Mesendoderm (in vitro differentiated cells): ENCODE data around the gene FPR3.

Experiments used
- DNase-seq: peaks from one replicate; pipeline ENCODE4 v3.0.0; 2013
- H2AK5ac ChIP-seq: 2 replicates; pipeline ENCODE4 v1.6.1; 2013; ENCODE audit warnings: low read length, inconsistent platforms
- H2BK120ac ChIP-seq: 2 replicates; pipeline ENCODE4 v1.6.1; 2013; ENCODE audit warnings: low read depth, mild to moderate bottlenecking, low read length, moderate library complexity, mixed read lengths
- H2BK15ac ChIP-seq: replicated peaks from 2 replicates; pipeline ENCODE4 v1.6.1; 2013; ENCODE audit warnings: low read depth, mild to moderate bottlenecking, moderate library complexity
- H2BK5ac ChIP-seq: 2 replicates; pipeline ENCODE4 v1.6.1; 2013; ENCODE audit warnings: low read length, inconsistent platforms
- H3K18ac ChIP-seq: 2 replicates; pipeline ENCODE4 v1.6.1; 2013; ENCODE audit warnings: mild to moderate bottlenecking, low read length, mixed read lengths
- H3K23ac ChIP-seq: one replicate; pipeline ENCODE4 v1.6.1; 2013; ENCODE audit warnings: low read length
- H3K27ac ChIP-seq: 2 replicates; pipeline ENCODE4 v1.5.1; 2013; ENCODE audit warnings: low read depth, mild to moderate bottlenecking, inconsistent platforms, low read length, moderate library complexity
- H3K27me3 ChIP-seq: 2 replicates; pipeline ENCODE4 v1.6.1; 2013; ENCODE audit warnings: low read length, control low read depth, mild to moderate bottlenecking, inconsistent platforms; ENCODE audit not compliant: insufficient read depth, poor library complexity
- H3K36me3 ChIP-seq: 2 replicates; pipeline ENCODE4 v1.6.1; 2013; ENCODE audit warnings: low read length, inconsistent platforms; ENCODE audit not compliant: control insufficient read depth, insufficient read depth
- H3K4ac ChIP-seq: one replicate; pipeline ENCODE4 v1.6.1; 2013; ENCODE audit warnings: low read depth, mild to moderate bottlenecking, low read length, moderate library complexity
- H3K4me1 ChIP-seq: 2 replicates; pipeline ENCODE4 v1.6.1; 2013; ENCODE audit warnings: low read depth, low read length, inconsistent platforms; ENCODE audit not compliant: control insufficient read depth
- H3K4me2 ChIP-seq: 2 replicates; pipeline ENCODE4 v1.6.1; 2013; ENCODE audit warnings: low read length
- H3K4me3 ChIP-seq: 2 replicates; pipeline ENCODE4 v1.5.1; 2013; ENCODE audit warnings: mild to moderate bottlenecking, low read length
- H3K56ac ChIP-seq: one replicate; pipeline ENCODE4 v1.6.1; 2013; ENCODE audit warnings: low read length
- H3K79me1 ChIP-seq: 2 replicates; pipeline ENCODE4 v1.6.1; 2013; ENCODE audit warnings: low read length, inconsistent platforms
- H3K79me2 ChIP-seq: 2 replicates; pipeline ENCODE4 v1.6.1; 2013; ENCODE audit warnings: mild to moderate bottlenecking, low read length; ENCODE audit not compliant: control insufficient read depth, insufficient read depth
- H3K9ac ChIP-seq: 2 replicates; pipeline ENCODE4 v1.6.1; 2013; ENCODE audit warnings: low read length, inconsistent platforms
- H4K5ac ChIP-seq: one replicate; pipeline ENCODE4 v1.6.1; 2013; ENCODE audit warnings: low read length
- H4K8ac ChIP-seq: one replicate; pipeline ENCODE4 v1.6.1; 2013; ENCODE audit warnings: low read depth, mild to moderate bottlenecking, control low read depth, low read length, moderate library complexity
- WGBS: extraction: QIAGEN DNeasy Blood & Tissue Kit; methylation state at CpG from one replicate; pipeline ENCODE4 v1.1.7; 2013; ENCODE audit warnings: low lambda C conversion rate, missing lambda C conversion rate; ENCODE audit not compliant: insufficient coverage; ENCODE audit errors: extremely low coverage; 5-methylcytosine and 5-hydroxymethylcytosine counted together

The FPR3 gene

GRCh38 chr19:51754109-51754508 is 40.8 kb upstream of the FPR3 start:
- Histone ChIP-seq H2AK5ac (no peak overlapping the region), H3K4me1 (no peaks in the 10 kb centered on the region), H4K8ac (no peak overlapping the region), H3K27ac (no peak overlapping the region), H3K4me2 (no peak overlapping the region), H3K9ac (no peak overlapping the region), H2BK5ac (no peak overlapping the region), H3K79me1 (no peaks in the 10 kb centered on the region), H3K36me3 (no peaks in the 10 kb centered on the region), H4K5ac (no peak overlapping the region), H3K23ac (no peak overlapping the region), H3K4ac (no peak overlapping the region), H3K79me2 (no peaks in the 10 kb centered on the region), H2BK15ac (no peak overlapping the region), H3K18ac (no peak overlapping the region), H3K56ac (no peak overlapping the region), H3K4me3 (no peak overlapping the region), H3K27me3 (no peaks in the 10 kb centered on the region), H2BK120ac (no peak overlapping the region)
- WGBS = no CpG with 5 or more reads among the region's 6 CpGs
- no peak for DNase-seq

DNA sequence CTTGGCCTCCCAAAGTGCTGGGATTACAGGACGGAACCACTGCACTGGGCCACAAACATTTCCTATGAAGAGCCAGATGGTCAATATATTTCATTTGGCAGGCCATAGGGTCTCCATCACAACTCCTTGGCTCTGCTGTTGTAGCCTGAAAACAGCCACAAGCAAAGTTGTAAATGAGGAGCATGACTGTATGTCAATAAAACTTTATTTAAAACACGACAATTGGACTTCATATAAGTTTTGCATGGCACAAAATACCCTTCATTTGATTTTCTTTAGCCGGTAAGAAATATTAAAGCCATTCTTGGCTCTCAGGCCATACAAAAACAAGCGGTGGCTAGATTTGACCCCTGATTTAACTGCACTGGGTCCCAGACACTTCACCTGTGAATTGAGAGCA is 40.2 kb upstream of the FPR3 start:
- H3K4me3 ChIP-seq = no peak overlapping the region
- no peak overlapping the region for H3K27ac ChIP-seq
- H3K56ac ChIP-seq = no peak overlapping the region
- DNase-seq = no peak
- no peak overlapping the region for H3K9ac ChIP-seq
- H2BK120ac ChIP-seq = no peak overlapping the region
- H3K36me3 ChIP-seq = no peaks in the 10 kb centered on the region
- no peak overlapping the region for H2AK5ac ChIP-seq
- H3K18ac ChIP-seq = no peak overlapping the region
- no peak overlapping the region for H3K4ac ChIP-seq
- H4K8ac ChIP-seq = no peak overlapping the region
- H3K23ac ChIP-seq = no peak overlapping the region
- H3K79me2 ChIP-seq = no peaks in the 10 kb centered on the region
- H4K5ac ChIP-seq = no peak overlapping the region
- WGBS = no CpG with 5 or more reads among the region's 4 CpGs
- H3K4me1 ChIP-seq = no peaks in the 10 kb centered on the region
- H2BK5ac ChIP-seq = no peak overlapping the region
- no peak overlapping the region for H3K4me2 ChIP-seq
- H3K79me1 ChIP-seq = no peaks in the 10 kb centered on the region
- no peak overlapping the region for H2BK15ac ChIP-seq
- no peaks in the 10 kb centered on the region for H3K27me3 ChIP-seq

DNA sequence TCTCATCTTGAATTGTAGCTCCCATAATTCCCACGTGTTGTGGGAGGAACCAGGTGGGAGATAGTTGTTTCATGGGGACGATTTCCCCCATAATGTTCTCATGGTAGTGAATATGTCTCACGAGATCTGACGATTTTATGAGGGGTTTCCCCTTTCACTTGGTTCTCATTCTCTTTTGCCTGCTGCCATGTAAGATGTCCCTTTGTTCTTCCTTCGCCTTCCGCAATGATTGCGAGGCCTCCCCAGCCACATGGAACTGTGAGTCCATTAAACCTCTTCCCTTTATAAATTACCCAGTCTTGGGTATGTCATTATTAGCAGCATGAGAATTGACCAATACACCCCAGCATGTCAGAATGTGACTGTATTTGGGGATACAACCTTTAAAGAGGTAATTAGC is 39.4 kb upstream of the FPR3 start:
- no peak for DNase-seq
- no peak overlapping the region for H2BK15ac ChIP-seq
- no peak overlapping the region for H4K8ac ChIP-seq
- no peaks in the 10 kb centered on the region for H3K79me2 ChIP-seq
- H4K5ac ChIP-seq = no peak overlapping the region
- WGBS = no CpG with 5 or more reads among the region's 7 CpGs
- no peak overlapping the region for H3K4ac ChIP-seq
- H3K9ac ChIP-seq = no peak overlapping the region
- H3K27me3 ChIP-seq = no peaks in the 10 kb centered on the region
- H3K36me3 ChIP-seq = no peaks in the 10 kb centered on the region
- H3K4me2 ChIP-seq = no peak overlapping the region
- no peaks in the 10 kb centered on the region for H3K4me1 ChIP-seq
- H2BK5ac ChIP-seq = no peak overlapping the region
- H3K27ac ChIP-seq = no peak overlapping the region
- no peak overlapping the region for H3K18ac ChIP-seq
- no peak overlapping the region for H3K23ac ChIP-seq
- H2AK5ac ChIP-seq = no peak overlapping the region
- no peak overlapping the region for H3K4me3 ChIP-seq
- H2BK120ac ChIP-seq = no peak overlapping the region
- H3K79me1 ChIP-seq = no peaks in the 10 kb centered on the region
- no peak overlapping the region for H3K56ac ChIP-seq

DNA sequence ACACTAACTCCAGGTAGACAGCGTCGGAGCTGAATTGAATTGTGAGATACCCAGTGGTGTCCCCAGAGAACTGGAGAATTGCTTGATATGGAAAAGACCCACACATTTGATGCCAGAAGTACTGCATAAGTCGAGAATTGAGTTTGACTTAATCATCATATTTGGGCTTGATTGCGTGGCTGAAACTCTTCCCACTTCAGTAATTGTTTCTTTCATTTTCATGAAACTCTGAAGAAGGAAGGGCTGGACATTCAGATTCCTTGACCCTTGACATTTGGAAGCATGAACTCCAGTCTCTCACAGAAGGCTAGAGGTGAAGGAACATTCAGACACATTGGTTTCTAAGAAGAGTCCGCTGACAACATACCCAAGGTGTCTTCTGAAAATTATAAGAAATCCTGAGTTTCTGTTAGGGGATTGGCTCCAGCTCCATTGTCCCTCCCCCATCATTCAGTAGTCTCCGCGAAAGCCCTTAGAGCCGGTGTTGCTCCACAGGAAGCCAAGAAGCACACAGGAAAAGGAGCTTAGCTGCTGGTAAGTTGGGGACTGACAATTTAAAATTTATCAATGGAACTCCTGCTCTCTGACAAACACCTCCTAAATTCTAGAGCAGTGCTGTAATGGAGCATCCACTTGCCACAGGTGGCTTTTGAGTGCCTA is 34.1 kb upstream of the FPR3 start, which contains the start of gene FPR2:
Gene FPR2 (plus strand): TSS at position 484 of the 660 bp plus-strand sequence. CDS start 7,479 bp downstream, outside the sequence.
- H3K36me3 ChIP-seq = no peaks in the 10 kb centered on the region
- no peak within 1 kb of the TSS for H3K56ac ChIP-seq
- H3K4ac ChIP-seq = no peak within 1 kb of the TSS
- no peak within 1 kb of the TSS for H3K4me3 ChIP-seq
- no CpG with 5 or more reads among the region's 8 CpGs for WGBS
- no peak within 1 kb of the TSS for H4K5ac ChIP-seq
- H2AK5ac ChIP-seq = no peak within 1 kb of the TSS
- no peak within 1 kb of the TSS for H2BK120ac ChIP-seq
- H3K9ac ChIP-seq = no peak within 1 kb of the TSS
- peak; percentile 14 for DNase-seq
- no peaks in the 10 kb centered on the region for H3K79me2 ChIP-seq
- no peaks in the 10 kb centered on the region for H3K79me1 ChIP-seq
- H3K27ac ChIP-seq = no peak within 1 kb of the TSS
- H3K23ac ChIP-seq = no peak within 1 kb of the TSS
- no peaks in the 10 kb centered on the region for H3K27me3 ChIP-seq
- H3K18ac ChIP-seq = no peak within 1 kb of the TSS
- no peak within 1 kb of the TSS for H2BK15ac ChIP-seq
- H4K8ac ChIP-seq = no peak within 1 kb of the TSS
- no peak within 1 kb of the TSS for H3K4me2 ChIP-seq
- no peak within 1 kb of the TSS for H2BK5ac ChIP-seq
- no peaks in the 10 kb centered on the region for H3K4me1 ChIP-seq

DNA sequence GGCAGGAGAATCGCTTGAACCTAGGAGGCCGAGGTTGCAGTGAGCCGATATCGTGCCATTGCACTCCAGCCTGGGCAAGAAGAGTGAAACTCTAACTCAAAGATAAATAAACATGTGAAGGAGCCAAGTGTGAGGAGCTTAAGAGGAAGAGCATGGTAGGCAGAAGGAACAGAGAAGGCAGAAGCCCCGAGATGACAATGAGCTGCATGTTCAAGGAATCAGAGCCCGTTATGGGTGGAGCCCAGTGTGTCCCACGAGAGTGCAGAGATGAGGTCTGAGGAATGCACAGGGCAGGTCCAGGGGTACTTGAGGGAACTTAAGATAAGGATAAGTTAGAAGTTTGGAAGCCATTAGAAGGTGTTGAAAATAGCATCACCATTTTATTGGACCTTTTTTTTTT is 33.3 kb upstream of the FPR3 start:
- Histone ChIP-seq H2AK5ac (no peak overlapping the region), H3K23ac (no peak overlapping the region), H3K9ac (no peak overlapping the region), H3K18ac (no peak overlapping the region), H3K4me1 (no peaks in the 10 kb centered on the region), H3K4me3 (no peak overlapping the region), H3K4me2 (no peak overlapping the region), H2BK5ac (no peak overlapping the region), H3K56ac (no peak overlapping the region), H4K8ac (no peak overlapping the region), H3K4ac (no peak overlapping the region), H4K5ac (no peak overlapping the region), H2BK15ac (no peak overlapping the region), H3K27ac (no peak overlapping the region), H3K79me2 (no peaks in the 10 kb centered on the region), H3K27me3 (no peaks in the 10 kb centered on the region), H3K36me3 (no peaks in the 10 kb centered on the region), H2BK120ac (no peak overlapping the region), H3K79me1 (no peaks in the 10 kb centered on the region)
- no peak for DNase-seq
- WGBS = no CpG with 5 or more reads among the region's 7 CpGs

DNA sequence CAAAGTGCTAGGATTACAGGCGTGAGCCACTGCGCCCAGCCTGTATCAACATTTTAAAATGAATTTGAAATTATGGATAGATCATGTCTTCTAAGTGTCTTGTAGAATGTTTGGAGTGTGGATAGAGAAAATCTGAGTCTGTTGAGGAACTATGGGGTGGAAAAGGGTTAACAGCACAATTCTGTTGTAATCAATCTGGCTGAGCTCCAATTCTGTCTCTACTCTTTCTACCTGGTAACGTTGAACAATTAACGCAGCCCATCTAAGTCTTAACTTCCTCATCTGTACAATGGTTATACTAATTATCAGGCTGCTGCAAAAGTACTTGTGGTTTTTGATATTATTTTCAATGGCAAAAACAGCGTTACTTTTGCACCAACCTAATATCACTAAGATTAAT is 29.9 kb upstream of the FPR3 start:
- H2BK120ac ChIP-seq = no peak overlapping the region
- no peak overlapping the region for H2BK15ac ChIP-seq
- no peak overlapping the region for H2AK5ac ChIP-seq
- H3K18ac ChIP-seq = no peak overlapping the region
- H3K4me3 ChIP-seq = no peak overlapping the region
- H3K79me2 ChIP-seq = no peaks in the 10 kb centered on the region
- H2BK5ac ChIP-seq = no peak overlapping the region
- H3K4me2 ChIP-seq = no peak overlapping the region
- no peak overlapping the region for H4K5ac ChIP-seq
- no CpG with 5 or more reads among the region's 5 CpGs for WGBS
- no peaks in the 10 kb centered on the region for H3K79me1 ChIP-seq
- H3K27ac ChIP-seq = no peak overlapping the region
- H4K8ac ChIP-seq = no peak overlapping the region
- no peak overlapping the region for H3K4ac ChIP-seq
- DNase-seq = no peak
- H3K56ac ChIP-seq = no peak overlapping the region
- H3K23ac ChIP-seq = no peak overlapping the region
- no peaks in the 10 kb centered on the region for H3K4me1 ChIP-seq
- no peaks in the 10 kb centered on the region for H3K36me3 ChIP-seq
- no peak overlapping the region for H3K9ac ChIP-seq
- no peaks in the 10 kb centered on the region for H3K27me3 ChIP-seq
